GF-D8 (cell line): Measurements from ENCODE around the gene DCK.

Experiments used
- DNase-seq: peaks from one replicate; lab custom pipeline; 2025; lab: John Stamatoyannopoulos, UW

Gene DCK

DNA sequence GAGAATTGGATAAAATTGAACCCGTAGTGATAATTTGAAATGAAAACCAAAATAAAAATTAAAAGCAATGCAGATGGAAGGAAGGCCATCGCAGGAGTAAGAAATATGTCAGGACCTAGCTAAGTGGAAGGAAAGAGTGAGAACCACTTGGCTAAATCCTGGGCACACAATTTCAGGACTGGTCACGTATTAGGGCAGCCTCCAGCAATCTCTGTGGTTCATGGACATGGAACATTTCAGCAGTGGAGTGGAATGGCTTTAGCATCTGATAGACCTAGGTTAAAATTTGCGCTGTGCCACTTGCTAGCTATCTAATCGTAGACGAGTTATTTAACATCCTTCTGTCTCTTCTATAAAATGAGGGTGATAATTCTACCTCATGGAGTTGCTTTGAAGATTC, 71.1 kb downstream of the DCK start:
- no peak for DNase-seq

DNA sequence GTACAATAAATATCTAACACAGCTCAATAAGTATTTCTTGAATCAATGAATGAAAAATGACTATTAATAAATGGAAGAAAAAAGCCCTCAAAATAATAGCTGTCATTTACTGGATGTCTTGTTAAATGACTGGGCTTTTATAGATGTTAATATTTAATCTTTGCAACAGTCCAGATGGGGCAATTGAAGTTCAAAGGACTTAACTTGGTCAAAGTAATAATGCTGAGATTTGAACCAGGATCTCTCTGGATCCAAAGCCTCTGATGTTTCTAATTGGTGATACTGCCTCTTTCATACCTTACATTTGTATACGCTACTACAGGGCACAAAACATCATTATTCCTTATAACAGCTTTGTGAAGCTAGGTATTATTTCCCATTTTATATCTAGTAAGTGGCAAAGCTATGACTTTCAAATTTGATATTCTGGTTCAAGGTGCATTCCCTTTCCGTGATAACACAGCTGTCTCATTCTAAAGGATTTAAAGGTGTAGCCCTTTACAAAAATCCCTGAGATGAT, 72.6 kb downstream of the DCK start:
- DNase-seq: no peak

DNA sequence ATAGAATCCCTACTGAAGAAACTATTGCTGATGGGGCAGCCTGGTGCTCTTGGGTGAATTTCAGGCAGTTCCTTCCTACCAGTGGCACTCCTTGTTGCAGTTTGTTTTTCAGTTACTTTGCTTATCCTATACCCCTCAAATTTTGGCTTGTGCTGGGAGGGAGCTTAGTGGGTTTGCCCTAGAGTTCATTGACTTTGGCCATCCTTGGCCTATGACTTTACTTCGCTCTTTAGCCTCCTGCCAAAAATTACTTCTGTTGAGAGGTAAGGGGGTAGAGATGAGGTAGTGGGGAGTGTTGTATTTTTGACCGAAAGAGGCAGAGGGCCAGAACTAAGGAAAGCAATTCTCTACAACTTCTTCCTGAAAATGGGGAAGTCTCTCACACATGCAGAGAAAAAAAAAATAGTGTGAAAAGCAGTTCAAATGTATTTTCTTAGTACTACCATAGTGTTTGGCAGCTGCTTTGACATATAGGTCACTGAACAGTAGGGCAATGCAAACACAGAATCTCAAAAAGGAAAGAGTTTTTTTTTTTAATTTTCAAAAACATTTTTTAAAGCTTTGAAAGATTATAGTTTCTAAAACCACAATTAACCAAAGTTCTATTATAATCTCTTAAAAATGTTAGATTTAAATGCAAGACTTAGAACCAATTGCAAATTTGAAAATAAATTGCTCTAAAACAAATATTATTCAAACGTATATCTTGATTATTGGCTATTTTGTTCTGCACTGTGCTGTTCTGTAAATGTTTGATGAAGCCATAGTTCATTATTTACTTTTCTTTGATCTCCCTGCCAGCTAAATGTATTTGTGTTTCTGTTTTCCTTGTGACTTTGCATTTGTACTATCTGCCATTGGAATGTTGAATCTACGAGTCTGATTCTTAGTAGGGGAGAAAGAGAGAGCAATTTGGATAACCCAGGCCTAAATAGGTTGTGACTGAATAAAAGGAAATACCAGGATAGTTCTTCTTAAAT, 73.6 kb downstream of the DCK start:
- DNase-seq: no peak

DNA sequence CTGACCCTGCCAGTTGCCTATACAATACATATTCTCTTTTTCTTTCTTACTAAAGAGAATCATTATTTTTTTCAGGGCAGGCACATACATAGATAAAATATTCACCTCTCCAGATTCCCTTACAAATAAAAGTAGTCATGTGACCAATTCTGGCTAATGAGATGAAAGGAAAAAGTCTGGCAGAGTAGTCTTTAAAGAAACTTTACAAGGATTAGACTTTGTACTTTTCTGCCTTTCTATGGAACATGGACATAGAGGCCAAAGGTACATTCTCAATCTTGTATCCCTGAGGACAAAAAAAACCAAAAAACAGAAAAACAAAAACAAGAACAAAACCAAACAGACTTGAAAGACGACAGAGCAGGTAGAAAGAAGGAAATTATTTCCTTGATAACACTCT, 75.6 kb downstream of the DCK start:
- no peak for DNase-seq

DNA sequence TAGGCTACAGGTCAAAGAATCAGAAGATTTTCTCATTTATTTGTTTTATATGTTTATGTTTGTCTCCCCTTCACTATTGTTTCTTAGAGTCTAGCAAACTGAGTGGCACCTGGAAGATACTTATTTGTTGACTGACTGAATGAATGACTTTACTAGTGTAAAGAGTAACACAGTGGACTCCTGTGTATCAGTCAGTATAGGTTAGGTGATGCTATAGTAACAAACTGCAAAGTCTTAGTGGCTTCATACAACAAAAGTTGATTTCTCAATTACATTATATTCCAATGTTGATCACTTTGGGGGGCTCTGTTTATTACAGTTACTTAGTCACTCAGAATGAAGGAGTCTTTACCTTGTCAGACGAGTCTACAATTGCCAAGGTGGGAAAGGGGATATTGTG, 76.6 kb downstream of the DCK start:
- no peak for DNase-seq

DNA sequence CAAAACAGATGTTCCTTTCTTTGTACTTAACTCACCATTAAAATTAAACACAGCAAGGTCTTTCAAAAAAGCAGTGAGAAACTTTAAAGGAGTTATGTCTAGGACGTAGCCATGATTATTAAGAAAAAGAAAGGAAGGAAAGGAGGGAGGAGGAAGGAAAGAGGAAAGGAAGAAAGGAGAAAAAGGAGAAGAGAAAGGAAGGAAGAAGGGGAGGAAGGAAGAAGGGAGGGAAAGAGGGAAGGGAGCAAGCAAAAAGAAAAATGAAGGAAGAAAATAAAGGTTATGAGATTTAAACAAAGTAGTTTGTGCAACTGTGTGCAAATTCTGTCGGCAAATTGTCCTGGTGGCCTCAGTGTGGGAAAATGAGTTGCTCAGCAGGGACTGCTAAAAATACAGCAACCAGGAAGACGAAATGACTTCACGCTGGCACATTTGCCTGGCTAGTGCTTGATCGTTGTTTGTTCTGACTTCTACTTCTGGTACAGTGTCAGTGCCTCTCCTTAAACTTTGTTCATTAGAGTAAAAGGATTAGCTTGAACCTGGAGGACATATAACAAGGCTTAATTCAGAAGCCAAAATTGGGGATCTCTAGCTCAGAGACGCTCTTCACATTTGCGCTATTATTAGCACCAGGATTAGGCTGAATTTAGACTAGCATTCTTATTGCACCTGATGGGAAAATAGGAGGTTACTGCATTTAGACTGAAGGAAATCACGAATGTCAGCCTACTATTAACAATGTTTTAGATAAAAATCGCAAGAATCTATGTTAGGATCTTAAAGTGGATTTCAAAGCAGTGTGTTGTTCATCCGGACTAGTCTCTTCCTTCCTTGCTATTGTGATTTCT, 81.2 kb downstream of the DCK start:
- DNase-seq: no peak
